HCT116 (cell line): ENCODE data around the gene ARFGAP1. TPM values are rescaled to one million over a fixed set of nuclear protein-coding genes. Genes with fewer than 3 reads are reported as not detected.

Experiments used
- ATAC-seq: fragments of 200-7000 bp; cut with Tn5 transposase; 2 replicates; pipeline ENCODE4 v1.9.1; 2020; ENCODE audit warnings: mild to moderate bottlenecking, moderate library complexity
- BruUV-seq: library from RNA; stranded (reverse); fragments of 400-500 nt; replicated peaks from 2 replicates; lab custom pipeline; 2021; lab: Mats Ljungman, UMichigan
- CTCF ChIA-PET: fragments of 300-600 bp; sonication (Branson Sonifier 250); formaldehyde crosslinking; loops from one replicate; lab custom pipeline; 2021; ENCODE audit warnings: antibody characterized with exemption; lab: Charles Lee
- POLR2A ChIA-PET: fragments of 300-600, 350-600 bp; sonication (Branson Sonifier 250); formaldehyde crosslinking; loops from one replicate; lab custom pipeline; 2021; ENCODE audit warnings: antibody characterized with exemption; lab: Charles Lee
- RAD21 ChIA-PET, 2 experiments: fragments of 300-600 bp; sonication (Branson Sonifier 250); formaldehyde crosslinking; loops; one replicate each; lab custom pipeline; 2023; ENCODE audit warnings: low total read pairs in 2 of 2; ENCODE audit not compliant: uncharacterized antibody in 2 of 2, unreplicated experiment in 2 of 2, low non-redundant PET in 1 of 2; lab: Charles Lee
- DNase-seq: peaks from one replicate; pipeline ENCODE4 v3.0.0-alpha.2; 2010; ENCODE audit warnings: low read depth, low spot score
- H2AFZ ChIP-seq: fragments of 200-600 bp; shearing (Covaris generic), sonication (generic); 2 replicates; pipeline ENCODE4 v1.6.1; 2017; ENCODE audit warnings: low read depth, mixed run types, mixed read lengths, antibody characterized with exemption, low read length; ENCODE audit not compliant: poor library complexity, severe bottlenecking
- H3K27ac ChIP-seq: 2 replicates; pipeline ENCODE4 v1.5.1; 2012; ENCODE audit warnings: low read depth, low read length
- H3K27me3 ChIP-seq: fragments of 200-600 bp; sonication (generic); 2 replicates; pipeline ENCODE4 v1.6.1; 2016; ENCODE audit warnings: mixed run types, low read length, mixed read lengths; ENCODE audit not compliant: insufficient read depth
- H3K36me3 ChIP-seq, 2 experiments: fragments of 200-500 bp in 1 of 2; fragments of 200-600 bp in 1 of 2; sonication (Bioruptor generic) in 1 of 2; sonication (generic) in 1 of 2; 2 replicates each; pipeline versions ENCODE4 v1.5.1 to v1.6.1; 2014 to 2016; ENCODE audit warnings: low read length in 2 of 2, inconsistent platforms in 1 of 2, mixed read lengths in 1 of 2, mixed run types in 1 of 2; ENCODE audit not compliant: insufficient read depth in 2 of 2, control insufficient read depth in 1 of 2
- H3K4me1 ChIP-seq, 2 experiments: fragments of 200-600 bp in 1 of 2; sonication (generic) in 1 of 2; 2 replicates each; pipeline versions ENCODE4 v1.5.1 to v1.6.1; 2012 to 2017; ENCODE audit warnings: low read length in 2 of 2, inconsistent platforms in 1 of 2, mild to moderate bottlenecking in 1 of 2, mixed read lengths in 1 of 2, mixed run types in 1 of 2, moderate library complexity in 1 of 2; ENCODE audit not compliant: insufficient read depth in 2 of 2, control insufficient read depth in 1 of 2
- H3K4me2 ChIP-seq: fragments of 200-600 bp; sonication (generic); 2 replicates; pipeline ENCODE4 v1.6.1; 2017; ENCODE audit warnings: mixed run types, low read length, mixed read lengths
- H3K4me3 ChIP-seq, 2 experiments: fragments of 200-600 bp in 1 of 2; sonication (generic) in 1 of 2; replicated peaks in 1 of 2; 2 replicates each; pipeline ENCODE4 v1.5.1; 2011 to 2016; ENCODE audit warnings: low read length in 2 of 2, control low read depth in 1 of 2, low read depth in 1 of 2, mild to moderate bottlenecking in 1 of 2, mixed read lengths in 1 of 2, mixed run types in 1 of 2
- H3K79me2 ChIP-seq: fragments of 200-600 bp; sonication (generic); 2 replicates; pipeline ENCODE4 v1.6.1; 2017; ENCODE audit warnings: mild to moderate bottlenecking, mixed run types, low read length, moderate library complexity, mixed read lengths; ENCODE audit not compliant: insufficient read depth
- H3K9ac ChIP-seq: fragments of 200-600 bp; sonication (generic); 2 replicates; pipeline ENCODE4 v1.6.1; 2016; ENCODE audit warnings: low read length, mixed read lengths
- H3K9me2 ChIP-seq: fragments of 200-600 bp; sonication (generic), shearing (Covaris generic); 2 replicates; pipeline ENCODE4 v1.6.1; 2017; ENCODE audit warnings: mixed run types, mild to moderate bottlenecking, moderate library complexity; ENCODE audit not compliant: insufficient read depth
- H3K9me3 ChIP-seq, 2 experiments: fragments of 200-500 bp in 1 of 2; fragments of 200-600 bp in 1 of 2; sonication (Bioruptor generic) in 1 of 2; sonication (generic) in 1 of 2; 2 replicates each; pipeline ENCODE4 v1.6.1; 2014 to 2017; ENCODE audit warnings: low read length in 2 of 2, mixed read lengths in 2 of 2, inconsistent platforms in 1 of 2, low read depth in 1 of 2, mild to moderate bottlenecking in 1 of 2, mixed run types in 1 of 2, moderate library complexity in 1 of 2; ENCODE audit not compliant: control insufficient read depth in 1 of 2, insufficient read depth in 1 of 2
- H4K20me1 ChIP-seq: fragments of 200-600 bp; sonication (generic), shearing (Covaris generic); 2 replicates; pipeline ENCODE4 v1.6.1; 2017; ENCODE audit warnings: mixed run types, mild to moderate bottlenecking, moderate library complexity; ENCODE audit not compliant: insufficient read depth
- CBX3 ChIP-seq: IDR thresholded peaks from 2 replicates; pipeline ENCODE4 v1.6.1; 2012; ENCODE audit warnings: low read depth
- CEBPB ChIP-seq: IDR thresholded peaks from 2 replicates; pipeline ENCODE4 v1.6.1; 2012; ENCODE audit warnings: low read depth
- ELF1 ChIP-seq: IDR thresholded peaks from 2 replicates; pipeline ENCODE4 v1.6.1; 2012; ENCODE audit warnings: low read depth, borderline replicate concordance
- EZH2 ChIP-seq: fragments of 200-600 bp; sonication (generic); IDR thresholded peaks from 2 replicates; pipeline ENCODE4 v1.6.1; 2017; ENCODE audit warnings: antibody characterized with exemption, mixed run types
- FOSL1 ChIP-seq: IDR thresholded peaks from 2 replicates; pipeline ENCODE4 v1.6.1; 2012; ENCODE audit warnings: low read depth
- JUND ChIP-seq: IDR thresholded peaks from 2 replicates; pipeline ENCODE4 v1.6.1; 2012
- POLR2A ChIP-seq: IDR thresholded peaks from 2 replicates; pipeline ENCODE4 v1.7.0; 2011; ENCODE audit warnings: borderline replicate concordance; ENCODE audit not compliant: insufficient read depth, insufficient read length; ENCODE audit errors: extremely low read depth
- POLR2AphosphoS5 ChIP-seq: IDR thresholded peaks from 2 replicates; pipeline ENCODE4 v1.6.1; 2011; ENCODE audit warnings: mild to moderate bottlenecking, low read depth, low read length, moderate library complexity
- RAD21 ChIP-seq: IDR thresholded peaks from 2 replicates; pipeline ENCODE4 v1.6.1; 2012; ENCODE audit warnings: low read depth, mild to moderate bottlenecking
- SIN3A ChIP-seq: IDR thresholded peaks from 2 replicates; pipeline ENCODE4 v1.6.1; 2012; ENCODE audit warnings: low read depth
- SP1 ChIP-seq: IDR thresholded peaks from 2 replicates; pipeline ENCODE4 v1.6.1; 2012; ENCODE audit warnings: low read depth
- SRF ChIP-seq: IDR thresholded peaks from 2 replicates; pipeline ENCODE4 v1.6.1; 2012; ENCODE audit warnings: low read depth
- TCF7L2 ChIP-seq: IDR thresholded peaks from 2 replicates; pipeline ENCODE4 v1.7.0; 2011; ENCODE audit warnings: borderline replicate concordance, inconsistent platforms; ENCODE audit not compliant: insufficient read depth, insufficient read length; ENCODE audit errors: extremely low read depth
- ZFX ChIP-seq: fragments of 450-650 bp; IDR thresholded peaks from 2 replicates; pipeline ENCODE4 v1.6.1; 2017
- ZNF274 ChIP-seq: fragments of 200-500 bp; sonication (Bioruptor generic); IDR thresholded peaks from 2 replicates; pipeline ENCODE4 v1.6.1; 2014; ENCODE audit warnings: mild to moderate bottlenecking, low read depth, low read length, inconsistent platforms
- intact Hi-C: fragments of 100-400 bp; cut with micrococcal nuclease; formaldehyde crosslinking; loops from 2 replicates; pipeline ENCODE4 v1.10.0; 2022
- total RNA-seq: library from RNA; stranded (reverse); gene quantifications from one replicate; pipeline ENCODE4 v1.2.1, GENCODE V29; 2021; ENCODE audit not compliant: unreplicated experiment
- TF ChIP-seq, protein P1 (sequence below): IDR thresholded peaks from 2 replicates; pipeline ENCODE4 v1.6.1; 2011; ENCODE audit warnings: mild to moderate bottlenecking, low read length, moderate library complexity; ENCODE audit not compliant: insufficient replicate concordance; ENCODE audit errors: extremely low read depth
- TF ChIP-seq, protein P2 (sequence below): IDR thresholded peaks from 2 replicates; pipeline ENCODE4 v1.6.1; 2012
- TF ChIP-seq, protein P3 (sequence below): IDR thresholded peaks from 2 replicates; pipeline ENCODE4 v1.6.1; 2012; ENCODE audit warnings: low read depth
- TF ChIP-seq, protein P4 (sequence below): IDR thresholded peaks from 2 replicates; pipeline ENCODE4 v1.6.1; 2012

The ARFGAP1 gene
- total RNA-seq, 1 experiment from 2014 or later = 94.4 TPM

DNA sequence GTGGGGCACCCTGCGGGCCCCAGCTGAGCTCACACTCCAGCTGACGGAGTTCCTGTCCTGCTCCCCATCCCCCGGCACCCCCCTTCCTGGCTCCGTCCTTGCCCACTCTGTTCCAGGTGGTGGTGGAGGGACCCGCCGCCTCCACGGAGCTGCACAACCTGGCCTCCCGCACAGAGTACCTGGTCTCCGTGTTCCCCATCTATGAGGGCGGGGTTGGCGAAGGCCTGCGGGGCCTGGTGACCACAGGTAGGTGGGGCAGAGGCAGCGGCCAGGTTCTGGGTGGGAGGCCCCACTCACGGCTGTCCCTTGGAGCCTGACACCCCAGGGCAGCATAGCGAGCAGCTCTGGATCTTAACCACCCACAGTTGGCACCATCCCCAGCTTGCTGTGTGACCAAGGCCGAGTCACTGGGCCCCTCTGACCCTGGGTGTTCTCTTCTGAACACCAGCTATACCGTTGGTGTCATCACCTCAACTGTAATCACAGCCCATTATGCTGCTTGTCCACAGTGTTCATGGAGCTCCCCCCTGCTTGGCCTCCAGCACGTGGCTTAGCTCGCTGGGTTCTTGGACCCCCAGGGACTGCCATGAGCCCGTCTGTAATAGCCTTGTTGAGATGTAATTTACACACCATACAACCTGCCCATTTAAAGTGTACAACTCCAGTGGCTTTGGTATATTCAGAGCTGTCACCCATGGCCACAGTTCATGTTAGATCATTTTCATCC lies 37.8 kb downstream of the ARFGAP1 start:
- H3K79me2 ChIP-seq = no peaks in the 10 kb centered on the region
- DNase-seq (no peak), ATAC-seq (no peak)
- no peaks in the 10 kb centered on the region for H3K36me3 ChIP-seq
- ChIA-PET RAD21 (interaction anchor here (2.2 to 2.3 kb wide), 2 partner anchors 71 to 72 kb away, joined by 5 to 9 read pairs; no protein-coding TSS in a partner anchor), CTCF (interaction anchor here (1.5 to 3.1 kb wide), 5 partner anchors 19 to 87 kb away, joined by 5 to 55 read pairs (median 7); partner anchors contain the start of gene ARFGAP1), POLR2A (no interaction called here)
- no peak overlapping the region for H2AFZ ChIP-seq
- H3K9me2 ChIP-seq = no peaks in the 10 kb centered on the region
- H3K27ac ChIP-seq = no peak overlapping the region
- no peak overlapping the region for H3K4me2 ChIP-seq
- intact Hi-C loops = no loop called here
- TF ChIP-seq ELF1 = no peak
- TF ChIP-seq, protein P1, sequence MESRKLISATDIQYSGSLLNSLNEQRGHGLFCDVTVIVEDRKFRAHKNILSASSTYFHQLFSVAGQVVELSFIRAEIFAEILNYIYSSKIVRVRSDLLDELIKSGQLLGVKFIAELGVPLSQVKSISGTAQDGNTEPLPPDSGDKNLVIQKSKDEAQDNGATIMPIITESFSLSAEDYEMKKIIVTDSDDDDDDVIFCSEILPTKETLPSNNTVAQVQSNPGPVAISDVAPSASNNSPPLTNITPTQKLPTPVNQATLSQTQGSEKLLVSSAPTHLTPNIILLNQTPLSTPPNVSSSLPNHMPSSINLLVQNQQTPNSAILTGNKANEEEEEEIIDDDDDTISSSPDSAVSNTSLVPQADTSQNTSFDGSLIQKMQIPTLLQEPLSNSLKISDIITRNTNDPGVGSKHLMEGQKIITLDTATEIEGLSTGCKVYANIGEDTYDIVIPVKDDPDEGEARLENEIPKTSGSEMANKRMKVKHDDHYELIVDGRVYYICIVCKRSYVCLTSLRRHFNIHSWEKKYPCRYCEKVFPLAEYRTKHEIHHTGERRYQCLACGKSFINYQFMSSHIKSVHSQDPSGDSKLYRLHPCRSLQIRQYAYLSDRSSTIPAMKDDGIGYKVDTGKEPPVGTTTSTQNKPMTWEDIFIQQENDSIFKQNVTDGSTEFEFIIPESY = no peak
- no peak for TF ChIP-seq EZH2
- TF ChIP-seq ZFX = no peak
- TF ChIP-seq FOSL1 = no peak
- no peak for TF ChIP-seq TCF7L2
- TF ChIP-seq POLR2AphosphoS5 = no peak
- TF ChIP-seq SP1 = no peak
- no peak for TF ChIP-seq ZNF274
- no peak for TF ChIP-seq CEBPB
- TF ChIP-seq POLR2A = no peak
- TF ChIP-seq, protein P2, sequence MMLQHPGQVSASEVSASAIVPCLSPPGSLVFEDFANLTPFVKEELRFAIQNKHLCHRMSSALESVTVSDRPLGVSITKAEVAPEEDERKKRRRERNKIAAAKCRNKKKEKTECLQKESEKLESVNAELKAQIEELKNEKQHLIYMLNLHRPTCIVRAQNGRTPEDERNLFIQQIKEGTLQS = no peak
- TF ChIP-seq SRF = no peak
- TF ChIP-seq JUND = no peak
- TF ChIP-seq, protein P3, sequence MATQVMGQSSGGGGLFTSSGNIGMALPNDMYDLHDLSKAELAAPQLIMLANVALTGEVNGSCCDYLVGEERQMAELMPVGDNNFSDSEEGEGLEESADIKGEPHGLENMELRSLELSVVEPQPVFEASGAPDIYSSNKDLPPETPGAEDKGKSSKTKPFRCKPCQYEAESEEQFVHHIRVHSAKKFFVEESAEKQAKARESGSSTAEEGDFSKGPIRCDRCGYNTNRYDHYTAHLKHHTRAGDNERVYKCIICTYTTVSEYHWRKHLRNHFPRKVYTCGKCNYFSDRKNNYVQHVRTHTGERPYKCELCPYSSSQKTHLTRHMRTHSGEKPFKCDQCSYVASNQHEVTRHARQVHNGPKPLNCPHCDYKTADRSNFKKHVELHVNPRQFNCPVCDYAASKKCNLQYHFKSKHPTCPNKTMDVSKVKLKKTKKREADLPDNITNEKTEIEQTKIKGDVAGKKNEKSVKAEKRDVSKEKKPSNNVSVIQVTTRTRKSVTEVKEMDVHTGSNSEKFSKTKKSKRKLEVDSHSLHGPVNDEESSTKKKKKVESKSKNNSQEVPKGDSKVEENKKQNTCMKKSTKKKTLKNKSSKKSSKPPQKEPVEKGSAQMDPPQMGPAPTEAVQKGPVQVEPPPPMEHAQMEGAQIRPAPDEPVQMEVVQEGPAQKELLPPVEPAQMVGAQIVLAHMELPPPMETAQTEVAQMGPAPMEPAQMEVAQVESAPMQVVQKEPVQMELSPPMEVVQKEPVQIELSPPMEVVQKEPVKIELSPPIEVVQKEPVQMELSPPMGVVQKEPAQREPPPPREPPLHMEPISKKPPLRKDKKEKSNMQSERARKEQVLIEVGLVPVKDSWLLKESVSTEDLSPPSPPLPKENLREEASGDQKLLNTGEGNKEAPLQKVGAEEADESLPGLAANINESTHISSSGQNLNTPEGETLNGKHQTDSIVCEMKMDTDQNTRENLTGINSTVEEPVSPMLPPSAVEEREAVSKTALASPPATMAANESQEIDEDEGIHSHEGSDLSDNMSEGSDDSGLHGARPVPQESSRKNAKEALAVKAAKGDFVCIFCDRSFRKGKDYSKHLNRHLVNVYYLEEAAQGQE = no peak
- TF ChIP-seq RAD21 = no peak
- TF ChIP-seq SIN3A = no peak
- TF ChIP-seq, protein P4, sequence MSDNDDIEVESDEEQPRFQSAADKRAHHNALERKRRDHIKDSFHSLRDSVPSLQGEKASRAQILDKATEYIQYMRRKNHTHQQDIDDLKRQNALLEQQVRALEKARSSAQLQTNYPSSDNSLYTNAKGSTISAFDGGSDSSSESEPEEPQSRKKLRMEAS = no peak
- TF ChIP-seq CBX3 = no peak
- no peaks in the 10 kb centered on the region for H3K27me3 ChIP-seq
- no TSS peak for BruUV-seq
- no peaks in the 10 kb centered on the region for H3K9me3 ChIP-seq
- no peaks in the 10 kb centered on the region for H3K4me1 ChIP-seq
- no peak overlapping the region for H3K4me3 ChIP-seq
- no peak overlapping the region for H3K9ac ChIP-seq
- H4K20me1 ChIP-seq = no peaks in the 10 kb centered on the region
